ENCODE results near the gene WNK4.
A peak's percentile ranks its signal among the peaks of the same experiment; 100 is the strongest.

The WNK4 gene

GRCh38 chr17:42797067-42798007, 16.9 kb downstream of the WNK4 start:
- DNase-seq, result peak; percentile 26

GRCh38 chr17:42798011-42798382, 17.6 kb downstream of the WNK4 start:
- DNase-seq, result no peak

- DNase-seq, result peak; percentile 83
These were observed 18.3 kb downstream of the WNK4 start, which contains the start of the genes CNTD1 and COA3 for GRCh38 chr17:42798383-42799380. TSS of gene CNTD1 (plus strand) at chr17:42798861. CDS start at chr17:42799068, 207 bp downstream. TSS of gene COA3 (minus strand) at chr17:42798704. CDS start at chr17:42798681, 23 bp downstream.

- DNase-seq, result no peak
These were observed 22.9 kb downstream of the WNK4 start for GRCh38 chr17:42803074-42803883.

GRCh38 chr17:42804918-42805367, 24.5 kb downstream of the WNK4 start:
- no peak for DNase-seq

- no peak for DNase-seq
These were observed 25.8 kb downstream of the WNK4 start for GRCh38 chr17:42806249-42806648.

- DNase-seq, result no peak
These were observed 28.8 kb downstream of the WNK4 start for GRCh38 chr17:42809250-42809649.

GRCh38 chr17:42814633-42815399, 34.4 kb downstream of the WNK4 start:
- DNase-seq, result no peak

- no peak for DNase-seq
These were observed 37.5 kb downstream of the WNK4 start for GRCh38 chr17:42817866-42818265.

GRCh38 chr17:42818379-42818778, 38.0 kb downstream of the WNK4 start:
- no peak for DNase-seq

- peak; percentile 39 for DNase-seq
These were observed 39.6 kb downstream of the WNK4 start for GRCh38 chr17:42819939-42820535.

- no peak for DNase-seq
These were observed 40.8 kb downstream of the WNK4 start for GRCh38 chr17:42821176-42821575.

- no peak for DNase-seq
These were observed 47.1 kb downstream of the WNK4 start for GRCh38 chr17:42827472-42827871.

- DNase-seq, result no peak
These were observed 50.6 kb downstream of the WNK4 start for GRCh38 chr17:42830971-42831370.

GRCh38 chr17:42832213-42832933, 52.0 kb downstream of the WNK4 start:
- DNase-seq, result no peak

- peak; percentile 90 for DNase-seq
These were observed 52.7 kb downstream of the WNK4 start, which contains the start of gene PSME3 for GRCh38 chr17:42832934-42833766. TSS of gene PSME3 (plus strand) at chr17:42833397. CDS start at chr17:42833632, 235 bp downstream.

GRCh38 chr17:42833767-42834422, 53.5 kb downstream of the WNK4 start:
- DNase-seq, result no peak

GRCh38 chr17:42835732-42836131, 55.3 kb downstream of the WNK4 start:
- DNase-seq, result no peak

Measured in NCI-H2171 treated with DMSO at 0.1 percent for 48 hours (cell line).